HG02759 (cell line): ENCODE data around the gene DAB1.

Experiments used
- ATAC-seq: cut with Tn5 transposase; IDR thresholded peaks from one replicate; pipeline ENCODE4 v1.9.1; 2021; ENCODE audit warnings: mild to moderate bottlenecking, moderate library complexity; ENCODE audit not compliant: unreplicated experiment

DAB1 gene

DNA sequence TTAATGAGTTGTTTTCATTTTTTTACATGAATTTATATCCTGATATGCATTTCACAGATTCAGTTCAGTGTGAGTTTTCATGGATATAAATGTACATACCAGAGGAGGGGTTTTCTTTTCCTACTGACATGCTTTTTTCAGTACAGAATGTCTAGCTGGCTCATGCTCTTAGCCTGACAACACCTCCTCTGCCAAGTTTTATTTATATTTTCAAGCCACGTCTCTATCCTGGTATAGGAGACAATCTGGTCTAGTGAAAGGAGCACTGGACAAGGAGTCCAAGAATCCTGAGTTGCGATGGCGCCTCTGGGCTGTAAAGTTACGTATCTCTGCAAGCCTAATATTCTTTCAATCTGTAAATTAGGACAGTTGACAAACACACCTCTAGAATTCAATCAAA, 4.9 kb downstream of the DAB1 start:
- ATAC-seq = no peak

DNA sequence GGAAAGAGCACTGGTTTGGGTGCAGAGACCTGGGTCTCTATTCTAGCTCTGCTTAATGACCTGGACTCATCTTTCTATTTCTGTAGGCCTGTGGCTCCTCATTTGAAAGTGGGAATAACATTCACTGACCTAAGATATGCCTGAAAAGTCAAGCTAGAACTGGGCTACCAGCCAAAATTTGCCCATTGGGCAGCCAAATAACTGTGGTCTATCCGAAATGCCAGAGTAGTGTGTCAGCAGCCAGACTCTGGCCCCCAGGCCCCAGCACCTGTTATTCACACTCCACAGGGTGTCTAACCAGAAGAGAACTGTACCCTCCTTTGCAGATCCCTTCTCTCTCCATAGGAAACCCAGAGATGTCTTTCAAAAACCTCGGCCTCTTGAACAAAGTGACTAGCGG, 12.6 kb downstream of the DAB1 start:
- no peak for ATAC-seq

DNA sequence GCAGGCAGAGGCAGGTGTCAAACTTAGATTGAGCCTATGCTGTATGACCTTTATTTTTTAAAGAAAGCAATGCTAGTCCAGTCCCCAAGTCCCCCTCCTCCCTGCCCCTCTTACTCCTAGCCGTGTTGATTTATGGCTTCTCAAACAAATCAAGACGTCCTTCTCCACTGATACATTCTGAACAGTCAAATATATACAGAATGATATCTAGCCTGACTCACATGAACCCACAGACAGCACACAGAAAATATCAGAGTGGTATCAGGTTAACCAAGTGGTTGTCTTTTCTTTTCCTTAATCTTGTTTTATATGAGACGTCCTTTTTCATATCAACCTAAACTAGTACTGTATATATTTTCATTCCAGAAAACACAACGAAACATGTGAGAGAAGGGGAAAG, 13.4 kb downstream of the DAB1 start:
- ATAC-seq = no peak

DNA sequence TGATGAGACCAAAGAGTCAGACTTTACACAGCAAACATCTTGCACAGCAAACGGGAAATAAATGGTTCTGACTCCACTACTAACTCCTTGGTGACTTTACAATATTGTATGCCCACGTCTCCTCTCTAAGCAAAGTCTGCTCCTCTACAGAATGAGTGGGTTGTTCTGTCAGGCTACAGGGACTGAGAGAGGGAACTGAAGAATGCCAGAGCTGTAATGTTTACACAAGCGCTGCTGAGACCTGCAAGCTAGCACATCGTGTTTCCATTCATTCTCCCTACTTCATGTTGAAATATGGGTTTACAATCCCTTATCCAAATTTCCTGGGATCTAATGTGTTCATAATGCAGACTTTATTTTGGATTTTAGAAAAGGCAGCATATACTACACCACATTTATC, 15.9 kb downstream of the DAB1 start:
- no peak for ATAC-seq

GRCh38 chr1:57406428-57406970, 17.4 kb downstream of the DAB1 start:
- ATAC-seq = no peak

DNA sequence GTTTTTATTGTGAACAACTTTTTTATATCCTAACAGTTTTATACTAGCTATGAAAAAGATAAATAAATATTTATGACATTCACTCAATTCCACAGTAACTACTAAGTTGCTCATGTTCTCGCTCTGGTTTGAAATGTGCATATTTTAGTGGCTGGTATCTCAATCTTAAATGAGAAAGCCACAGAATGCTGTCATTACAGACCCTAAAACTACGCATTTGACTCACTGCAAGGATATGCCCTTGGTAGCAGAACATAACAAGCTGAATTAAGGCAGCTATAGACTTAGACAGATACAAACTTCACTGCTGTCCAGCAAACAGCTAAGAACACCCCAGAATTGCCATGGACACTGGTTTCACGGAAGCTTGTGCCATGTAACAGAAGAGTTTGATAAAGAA, 19.0 kb downstream of the DAB1 start:
- no peak for ATAC-seq

GRCh38 chr1:57403201-57403600, 20.7 kb downstream of the DAB1 start:
- ATAC-seq = no peak

- ATAC-seq = no peak
Measured at GRCh38 chr1:57401671-57402070, 22.2 kb downstream of the DAB1 start.

- no peak for ATAC-seq
Measured at GRCh38 chr1:57400048-57400447, 23.8 kb downstream of the DAB1 start.

DNA sequence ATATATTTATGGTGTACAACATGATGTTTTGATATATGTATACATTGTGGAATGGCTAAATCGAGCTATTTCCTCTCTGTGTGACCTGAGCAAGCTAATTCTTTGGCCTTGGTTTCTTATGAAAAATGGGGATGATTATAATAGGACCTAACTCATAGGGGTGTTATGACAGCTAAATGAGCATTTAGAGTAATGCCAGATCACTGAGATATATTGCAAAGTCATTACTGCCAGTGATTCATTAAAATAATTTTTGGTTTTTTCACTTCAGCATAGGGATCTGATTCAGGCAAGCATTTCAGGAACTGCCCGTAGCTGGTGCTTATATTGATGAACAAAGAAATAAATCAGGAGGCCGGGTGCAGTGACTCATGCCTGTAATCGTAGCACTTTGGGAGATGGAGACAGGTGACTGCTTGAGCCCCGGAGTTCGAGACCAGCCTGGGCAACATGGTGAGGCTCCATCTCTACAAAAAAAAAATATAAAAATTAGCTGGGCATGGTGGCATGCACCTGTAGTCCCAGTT, 30.7 kb downstream of the DAB1 start:
- no peak for ATAC-seq

GRCh38 chr1:57385336-57385735, 38.5 kb downstream of the DAB1 start:
- no peak for ATAC-seq

DNA sequence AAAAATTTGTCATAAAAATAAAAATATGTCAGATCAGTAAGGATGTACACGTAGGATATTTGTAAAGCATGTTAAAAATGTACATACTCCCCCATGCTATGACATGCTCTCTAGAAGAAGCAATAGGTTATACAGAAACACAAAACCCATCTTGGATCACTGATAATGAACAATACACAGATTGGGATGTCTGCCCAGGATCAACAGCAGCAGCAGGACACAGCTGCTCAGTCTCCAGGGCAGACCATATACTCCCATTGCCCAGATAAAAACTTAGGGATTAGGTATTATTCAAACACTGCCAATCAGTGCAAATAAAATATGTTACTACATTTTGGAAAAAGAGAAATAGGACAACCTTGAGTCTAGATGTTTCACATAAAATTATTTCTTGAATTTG, 39.0 kb downstream of the DAB1 start:
- no peak for ATAC-seq

DNA sequence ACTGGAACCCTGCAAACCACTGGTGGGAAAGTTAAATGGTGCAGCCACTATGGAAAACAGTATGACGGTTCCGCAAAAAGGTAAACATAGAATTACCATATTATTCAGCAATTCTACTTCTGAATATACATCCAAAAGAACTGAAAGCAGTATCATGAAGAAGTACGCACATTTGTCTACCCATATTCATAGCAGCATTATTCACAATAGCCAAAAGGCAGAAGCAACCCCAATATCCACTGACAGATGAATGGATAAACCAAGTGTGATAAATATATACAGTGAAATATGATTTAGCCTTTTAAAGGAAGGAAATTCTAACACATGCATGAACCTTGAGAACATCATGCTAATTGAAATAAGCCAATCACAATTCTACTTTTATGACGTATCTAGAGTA, 39.6 kb downstream of the DAB1 start:
- no peak for ATAC-seq

DNA sequence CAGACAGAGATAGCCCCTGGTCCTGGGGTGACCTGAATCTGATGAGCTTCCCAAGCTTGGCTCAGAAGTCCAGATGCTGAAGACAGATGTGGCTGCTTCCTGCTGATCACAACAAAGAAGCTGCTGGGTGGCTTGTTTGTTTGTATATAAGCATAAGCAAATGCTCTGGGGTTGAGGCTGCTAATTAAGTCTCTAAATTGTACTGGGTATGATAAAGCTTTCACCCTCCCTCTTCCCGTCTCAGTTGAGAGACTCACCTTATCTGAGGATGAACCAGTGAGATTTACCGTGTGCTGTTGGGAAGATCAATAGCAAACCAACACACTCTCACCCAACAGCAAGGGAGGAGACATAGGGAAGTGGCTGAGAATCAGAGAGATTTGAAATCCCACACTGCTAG, 42.0 kb downstream of the DAB1 start:
- no peak for ATAC-seq

DNA sequence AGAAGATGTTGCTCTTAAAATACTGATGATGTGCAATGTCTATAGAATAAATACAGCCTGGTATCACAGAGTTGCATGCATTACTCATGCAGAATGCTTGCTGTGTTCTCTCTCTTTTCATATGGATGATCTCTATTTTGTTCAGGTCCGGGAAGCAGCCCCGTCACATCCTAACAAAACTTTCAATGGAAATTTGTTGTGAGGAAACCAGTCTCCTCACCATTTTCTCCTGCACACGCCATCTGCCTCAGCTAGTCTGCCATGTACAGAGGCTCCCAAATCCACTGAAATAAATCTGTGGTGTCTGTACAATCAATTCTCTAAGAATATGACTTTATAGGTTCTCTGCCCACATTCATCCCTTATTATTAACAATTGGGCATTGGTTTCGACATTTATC, 42.4 kb downstream of the DAB1 start:
- ATAC-seq = no peak

GRCh38 chr1:57380923-57381322, 42.9 kb downstream of the DAB1 start:
- ATAC-seq = no peak

DNA sequence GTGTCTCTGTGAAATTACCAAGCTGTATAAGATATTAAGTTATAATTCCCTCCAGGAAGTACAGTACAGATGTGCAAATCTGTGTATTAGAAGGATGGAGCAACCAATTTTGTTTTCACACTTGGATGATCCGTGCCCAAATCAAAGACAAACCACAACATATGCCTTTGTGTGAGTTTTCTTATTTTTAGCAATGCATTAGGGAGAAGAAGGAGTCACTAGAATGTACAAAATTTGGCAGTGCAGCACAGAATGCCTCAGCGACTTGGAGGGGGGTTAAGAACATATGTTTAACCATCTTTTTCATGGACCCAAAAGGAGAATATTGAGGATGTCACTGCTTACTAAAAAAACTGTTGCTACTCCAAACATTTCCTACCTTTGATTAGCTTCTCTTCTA, 45.3 kb downstream of the DAB1 start:
- no peak for ATAC-seq

DNA sequence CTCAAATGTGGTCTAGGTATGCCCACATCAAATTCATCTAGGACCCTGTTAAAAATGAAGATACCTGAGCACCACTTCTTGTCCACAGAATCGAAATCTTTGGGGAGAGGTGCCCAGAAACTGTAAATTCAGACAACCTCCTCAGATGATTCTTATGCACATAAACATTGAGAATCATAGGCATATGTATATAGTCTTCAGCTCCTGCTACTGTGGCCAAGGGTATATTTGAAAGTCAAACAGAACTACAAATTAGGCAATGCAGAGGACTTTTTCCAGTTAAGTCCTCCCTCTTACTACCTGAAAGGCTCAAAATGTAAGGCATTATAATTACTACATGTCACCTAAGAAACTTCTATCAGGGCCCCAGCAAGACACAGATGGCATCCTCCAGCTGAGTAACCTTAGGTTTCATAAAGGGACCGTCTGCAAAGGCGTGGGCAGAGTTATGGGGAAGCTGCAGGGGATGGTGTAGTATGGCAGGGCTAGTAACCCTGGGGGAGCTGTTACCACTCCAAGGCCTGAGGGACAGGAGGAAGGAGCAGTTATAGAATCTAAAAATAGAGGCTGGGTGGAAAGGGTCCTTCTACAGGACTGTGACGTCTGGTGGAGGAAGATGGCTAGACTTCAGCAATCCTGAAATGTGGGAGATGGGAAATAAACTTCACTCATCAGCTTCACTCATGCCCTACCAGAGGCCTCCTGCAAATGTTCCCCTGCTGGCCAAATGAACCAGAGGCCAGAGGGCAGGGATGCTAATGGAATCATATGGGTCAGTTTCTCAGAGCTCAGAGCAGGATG, 46.3 kb downstream of the DAB1 start:
- no peak for ATAC-seq

DNA sequence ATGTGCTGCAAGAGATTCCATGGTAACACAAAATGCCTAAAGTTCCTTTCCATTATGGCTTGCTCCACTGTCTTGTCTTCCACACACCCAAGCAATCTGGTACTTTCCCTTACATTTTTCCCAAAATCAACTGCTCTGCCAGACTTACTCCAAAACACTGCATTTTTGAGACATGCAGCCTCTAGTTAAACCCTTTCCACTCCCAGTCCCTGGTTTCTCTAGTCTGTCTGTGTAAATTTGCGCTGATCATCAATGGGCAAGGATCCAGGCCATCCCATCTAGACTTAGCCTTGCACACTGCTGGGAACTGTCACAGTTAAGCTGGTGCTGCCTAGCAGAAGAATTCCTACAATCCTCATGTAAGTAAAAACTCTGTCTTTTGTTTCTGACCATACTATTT, 47.8 kb downstream of the DAB1 start:
- ATAC-seq = no peak

DNA sequence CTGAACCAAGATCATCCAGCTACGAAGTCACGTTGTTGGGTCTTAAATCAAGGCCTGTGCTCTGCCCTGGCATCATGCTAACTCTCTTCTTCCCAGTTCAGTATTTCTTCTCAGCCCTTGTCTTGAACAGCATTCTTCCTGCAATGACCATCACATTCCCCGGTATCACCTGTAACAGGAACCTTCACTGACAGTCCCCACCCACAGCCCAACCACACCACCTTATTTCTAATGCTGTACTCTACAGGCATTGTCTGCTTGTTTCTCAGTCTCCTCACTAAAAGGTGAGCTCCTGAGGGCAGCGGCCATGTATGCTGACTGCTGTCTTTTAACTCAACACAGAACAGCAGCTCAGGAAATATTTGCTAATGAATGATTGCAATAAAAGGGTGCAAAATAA, 54.0 kb downstream of the DAB1 start:
- ATAC-seq = no peak

DNA sequence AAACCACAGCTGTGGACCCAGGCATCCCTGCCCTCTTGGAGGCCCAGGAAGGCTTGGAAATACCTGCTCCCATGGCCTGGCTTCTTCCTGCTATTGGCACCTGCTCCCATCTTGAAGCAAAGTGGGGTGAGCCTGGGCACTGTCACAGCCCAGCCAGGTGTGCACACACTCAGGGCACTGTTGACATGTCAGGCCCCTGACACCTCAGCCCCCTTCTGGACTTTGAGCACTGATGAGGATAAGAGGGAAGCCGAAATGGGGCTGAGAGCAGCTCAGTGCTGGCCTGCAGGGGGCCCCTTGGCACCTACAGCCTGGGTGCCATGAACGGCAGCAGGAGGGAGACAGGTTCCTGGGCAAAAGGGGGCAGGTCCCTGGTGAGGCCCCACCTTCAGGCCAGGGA, 55.9 kb downstream of the DAB1 start:
- ATAC-seq = no peak

DNA sequence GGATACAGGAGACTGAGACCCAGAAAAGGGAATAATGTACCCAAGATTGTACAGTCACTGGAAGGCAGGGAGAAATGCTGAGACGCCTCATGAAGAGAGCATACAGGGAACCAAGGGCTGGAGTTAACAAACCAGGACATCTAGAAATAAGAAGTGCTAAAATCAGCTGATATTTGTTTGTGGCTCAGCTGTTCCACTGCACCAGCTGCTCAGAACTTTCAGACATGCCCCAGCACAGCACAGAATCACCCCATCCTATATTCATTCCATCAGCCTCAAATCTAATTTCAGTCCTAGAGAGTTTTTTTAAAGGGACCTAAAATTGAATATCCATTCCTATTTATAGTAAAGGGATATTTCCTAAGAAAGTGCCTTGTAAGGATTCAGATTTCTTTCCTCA, 60.2 kb downstream of the DAB1 start:
- no peak for ATAC-seq

GRCh38 chr1:57363165-57363564, 60.7 kb downstream of the DAB1 start:
- ATAC-seq = no peak
